Measurements from ENCODE around the gene SLC30A9.
A peak's percentile ranks its signal among the peaks of the same experiment; 100 is the strongest.

Gene SLC30A9

DNA sequence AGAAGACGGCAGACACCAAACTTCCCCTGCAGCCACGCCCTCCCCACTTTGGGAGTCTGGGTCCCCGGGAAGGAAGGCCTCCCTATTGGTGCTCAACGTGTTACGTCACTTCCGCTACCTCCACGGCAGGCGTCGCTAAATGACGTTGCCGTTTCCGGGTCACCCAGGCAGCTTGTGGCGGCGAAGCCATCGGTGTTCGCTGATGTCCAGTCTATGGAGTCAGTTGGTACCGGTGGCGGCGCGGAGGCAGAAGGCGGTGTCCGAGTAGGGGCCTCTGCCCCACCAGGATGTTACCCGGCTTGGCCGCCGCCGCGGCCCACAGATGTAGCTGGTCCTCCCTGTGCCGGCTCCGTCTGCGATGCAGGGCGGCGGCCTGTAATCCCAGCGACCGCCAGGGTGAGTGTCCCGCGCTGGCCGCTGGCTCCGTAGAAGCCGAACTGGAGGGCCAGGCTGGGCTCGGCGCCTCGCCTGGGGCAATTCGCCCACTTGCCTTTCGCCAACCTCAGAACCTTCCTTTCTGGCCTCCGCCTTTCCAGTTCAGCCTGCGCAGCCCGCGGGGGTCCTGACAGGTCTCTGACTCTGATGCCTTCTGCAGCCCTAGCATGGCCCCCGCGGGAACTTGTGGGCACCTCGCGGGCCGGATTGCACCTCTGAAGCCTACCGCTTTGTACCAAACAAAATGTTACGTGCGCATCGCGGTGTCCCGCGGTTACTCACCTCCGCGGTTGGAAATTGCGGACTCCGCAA, at the start of gene SLC30A9:
TSS of gene SLC30A9 (plus strand) at position 166 of the 747 bp plus-strand sequence. CDS start at position 288, 122 bp downstream.
- TF ChIP-seq EZH2 (optimal IDR thresholded peaks at IDR 0.05; ENCODE audit: low read depth, low read length) (no peak), EZH2phosphoT487 (IDR thresholded peaks at IDR 0.05; ENCODE audit: low read length) (no peak)
- TF ChIP-seq, protein P1, sequence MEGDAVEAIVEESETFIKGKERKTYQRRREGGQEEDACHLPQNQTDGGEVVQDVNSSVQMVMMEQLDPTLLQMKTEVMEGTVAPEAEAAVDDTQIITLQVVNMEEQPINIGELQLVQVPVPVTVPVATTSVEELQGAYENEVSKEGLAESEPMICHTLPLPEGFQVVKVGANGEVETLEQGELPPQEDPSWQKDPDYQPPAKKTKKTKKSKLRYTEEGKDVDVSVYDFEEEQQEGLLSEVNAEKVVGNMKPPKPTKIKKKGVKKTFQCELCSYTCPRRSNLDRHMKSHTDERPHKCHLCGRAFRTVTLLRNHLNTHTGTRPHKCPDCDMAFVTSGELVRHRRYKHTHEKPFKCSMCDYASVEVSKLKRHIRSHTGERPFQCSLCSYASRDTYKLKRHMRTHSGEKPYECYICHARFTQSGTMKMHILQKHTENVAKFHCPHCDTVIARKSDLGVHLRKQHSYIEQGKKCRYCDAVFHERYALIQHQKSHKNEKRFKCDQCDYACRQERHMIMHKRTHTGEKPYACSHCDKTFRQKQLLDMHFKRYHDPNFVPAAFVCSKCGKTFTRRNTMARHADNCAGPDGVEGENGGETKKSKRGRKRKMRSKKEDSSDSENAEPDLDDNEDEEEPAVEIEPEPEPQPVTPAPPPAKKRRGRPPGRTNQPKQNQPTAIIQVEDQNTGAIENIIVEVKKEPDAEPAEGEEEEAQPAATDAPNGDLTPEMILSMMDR (IDR thresholded peaks at IDR 0.05; ENCODE audit: low read length): peak; percentile 40
- peak within 1 kb of the TSS; percentile 93 for H3K9ac ChIP-seq (ENCODE audit: low read length)
- H3K4me1 ChIP-seq (ENCODE audit: low read length): peaks cover 5% of the 10 kb centered on the region; the same call in 1 of the 2 replicates
- peak within 1 kb of the TSS; percentile 49; the same call in 1 of the 2 replicates for H3K27ac ChIP-seq (ENCODE audit: low read length)
- peaks cover 23% of the 10 kb centered on the region for H3K79me2 ChIP-seq (ENCODE audit: low read length)
- 0 out of 2 replicates have a peak, but pooled peaks cover 3% of the 10 kb centered on the region for H3F3A ChIP-seq (ENCODE audit: insufficient read depth, low read length)
- no peaks in the 10 kb centered on the region for H3K9me2 ChIP-seq (replicated peaks; ENCODE audit: insufficient read depth, low read length)
- no peaks in the 10 kb centered on the region for H4K20me1 ChIP-seq (ENCODE audit: insufficient read depth, low read length)
- H3K9me3 ChIP-seq (replicated peaks; ENCODE audit: insufficient read depth, low read length): no peaks in the 10 kb centered on the region
- H3K36me3 ChIP-seq (replicated peaks; ENCODE audit: insufficient read depth, low read length): no peaks in the 10 kb centered on the region
- no peaks in the 10 kb centered on the region for H3K27me3 ChIP-seq (replicated peaks; ENCODE audit: insufficient read depth, low read length)
- peak within 1 kb of the TSS; percentile 91 for H3K4me2 ChIP-seq (ENCODE audit: low read depth, low read length)
- H2AFZ ChIP-seq (ENCODE audit: low read length): peak within 1 kb of the TSS; percentile 85
- DNase-seq: peak; percentile 97
- H3K4me3 ChIP-seq (ENCODE audit: low read length): peak within 1 kb of the TSS; percentile 100

DNA sequence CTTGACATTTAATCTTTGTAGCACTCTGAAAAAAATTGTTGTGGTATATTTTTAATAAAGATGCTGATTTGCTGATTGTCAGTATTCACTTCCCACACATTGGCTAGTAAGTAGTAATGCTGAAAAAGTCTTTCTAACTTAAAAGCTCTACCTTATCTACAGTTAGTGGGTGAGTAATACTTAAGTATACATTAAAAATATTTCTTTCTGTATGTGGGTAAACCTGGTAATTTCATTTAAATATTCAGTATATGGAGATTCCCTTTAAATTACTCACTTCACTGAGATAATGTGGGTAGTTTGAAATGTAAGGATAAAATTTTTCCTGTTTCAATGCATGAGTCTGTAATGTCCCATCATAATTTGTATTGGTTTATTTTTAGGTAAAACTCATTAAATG, 49.5 kb upstream of the SLC30A9 start:
- Histone ChIP-seq H2AFZ (ENCODE audit: low read length) (no peak overlapping the region), H3K4me3 (ENCODE audit: low read length) (no peak overlapping the region), H4K20me1 (ENCODE audit: insufficient read depth, low read length) (no peaks in the 10 kb centered on the region), H3K79me2 (ENCODE audit: low read length) (peaks cover 48% of the 10 kb centered on the region), H3K4me1 (ENCODE audit: low read length) (peaks cover 4% of the 10 kb centered on the region; the same call in 1 of the 2 replicates), H3K4me2 (ENCODE audit: low read depth, low read length) (no peak overlapping the region), H3K9ac (ENCODE audit: low read length) (no peak overlapping the region), H3K27me3 (replicated peaks; ENCODE audit: insufficient read depth, low read length) (no peaks in the 10 kb centered on the region), H3K27ac (ENCODE audit: low read length) (no peak overlapping the region), H3K36me3 (replicated peaks; ENCODE audit: insufficient read depth, low read length) (no peaks in the 10 kb centered on the region; the same call in 1 of the 2 replicates), H3K9me3 (replicated peaks; ENCODE audit: insufficient read depth, low read length) (no peaks in the 10 kb centered on the region), H3K9me2 (replicated peaks; ENCODE audit: insufficient read depth, low read length) (no peaks in the 10 kb centered on the region), H3F3A (ENCODE audit: insufficient read depth, low read length) (no peaks in the 10 kb centered on the region)
- no peak for DNase-seq
- TF ChIP-seq EZH2 (optimal IDR thresholded peaks at IDR 0.05; ENCODE audit: low read depth, low read length) (no peak), EZH2phosphoT487 (IDR thresholded peaks at IDR 0.05; ENCODE audit: low read length) (no peak)

DNA sequence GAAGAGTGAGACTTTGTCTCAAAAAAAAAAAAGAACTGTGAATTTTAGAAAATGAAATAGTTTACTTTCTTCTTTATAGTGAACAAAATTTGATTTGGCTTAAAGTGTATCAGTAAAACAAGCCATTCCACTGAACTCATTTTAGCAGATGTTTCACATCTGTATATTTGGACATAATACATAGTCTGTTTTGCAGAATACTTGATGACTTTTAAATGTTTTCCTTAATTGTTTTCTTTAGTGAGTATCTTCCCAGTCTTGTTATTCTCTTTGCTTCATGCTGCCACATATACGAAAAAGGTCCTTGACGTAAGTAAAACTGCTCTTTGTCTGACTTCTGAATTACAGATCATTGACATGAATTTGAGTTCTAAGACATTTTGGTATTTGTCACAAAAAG, 46.8 kb upstream of the SLC30A9 start:
- Histone ChIP-seq H3K9ac (ENCODE audit: low read length) (no peak overlapping the region), H2AFZ (ENCODE audit: low read length) (no peak overlapping the region), H3K36me3 (replicated peaks; ENCODE audit: insufficient read depth, low read length) (no peaks in the 10 kb centered on the region; the same call in 1 of the 2 replicates), H3K4me1 (ENCODE audit: low read length) (no peaks in the 10 kb centered on the region), H3K9me2 (replicated peaks; ENCODE audit: insufficient read depth, low read length) (no peaks in the 10 kb centered on the region), H4K20me1 (ENCODE audit: insufficient read depth, low read length) (no peaks in the 10 kb centered on the region), H3K9me3 (replicated peaks; ENCODE audit: insufficient read depth, low read length) (no peaks in the 10 kb centered on the region), H3K4me2 (ENCODE audit: low read depth, low read length) (no peak overlapping the region), H3K27me3 (replicated peaks; ENCODE audit: insufficient read depth, low read length) (no peaks in the 10 kb centered on the region), H3K4me3 (ENCODE audit: low read length) (no peak overlapping the region), H3K79me2 (ENCODE audit: low read length) (peaks cover 22% of the 10 kb centered on the region), H3F3A (ENCODE audit: insufficient read depth, low read length) (no peaks in the 10 kb centered on the region), H3K27ac (ENCODE audit: low read length) (no peak overlapping the region)
- DNase-seq: no peak
- TF ChIP-seq EZH2phosphoT487 (IDR thresholded peaks at IDR 0.05; ENCODE audit: low read length) (no peak), EZH2 (optimal IDR thresholded peaks at IDR 0.05; ENCODE audit: low read depth, low read length) (no peak)
- TF ChIP-seq, protein P1 (IDR thresholded peaks at IDR 0.05; ENCODE audit: low read length): no peak

DNA sequence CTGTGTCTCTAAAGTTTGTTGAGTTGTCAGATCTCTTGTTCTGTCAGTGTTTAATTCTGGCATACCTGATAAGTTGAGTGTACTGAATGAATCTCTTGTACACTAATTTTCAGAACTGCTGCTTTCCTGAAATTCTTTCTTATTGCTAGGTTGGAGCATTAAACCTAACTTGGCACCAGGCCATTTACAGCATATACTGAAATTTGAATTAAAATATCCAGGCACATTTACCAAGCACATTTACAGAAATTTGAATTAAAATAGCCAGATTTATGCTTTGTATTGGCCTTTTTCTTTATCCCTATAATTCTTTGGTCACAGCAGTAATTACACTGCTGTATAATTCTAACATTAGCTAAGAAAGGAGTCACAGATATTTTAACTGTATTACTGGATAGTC, 46.2 kb upstream of the SLC30A9 start:
- no peak overlapping the region for H3K9ac ChIP-seq (ENCODE audit: low read length)
- no peak overlapping the region for H3K27ac ChIP-seq (ENCODE audit: low read length)
- no peak overlapping the region for H3K4me3 ChIP-seq (ENCODE audit: low read length)
- no peaks in the 10 kb centered on the region for H3K9me3 ChIP-seq (replicated peaks; ENCODE audit: insufficient read depth, low read length)
- TF ChIP-seq, protein P1 (IDR thresholded peaks at IDR 0.05; ENCODE audit: low read length): no peak
- TF ChIP-seq EZH2phosphoT487 (IDR thresholded peaks at IDR 0.05; ENCODE audit: low read length) (no peak), EZH2 (optimal IDR thresholded peaks at IDR 0.05; ENCODE audit: low read depth, low read length) (no peak)
- no peaks in the 10 kb centered on the region for H3K4me1 ChIP-seq (ENCODE audit: low read length)
- H3K4me2 ChIP-seq (ENCODE audit: low read depth, low read length): no peak overlapping the region
- no peaks in the 10 kb centered on the region for H3K9me2 ChIP-seq (replicated peaks; ENCODE audit: insufficient read depth, low read length)
- peaks cover 16% of the 10 kb centered on the region for H3K79me2 ChIP-seq (ENCODE audit: low read length)
- H2AFZ ChIP-seq (ENCODE audit: low read length): no peak overlapping the region
- no peaks in the 10 kb centered on the region for H3F3A ChIP-seq (ENCODE audit: insufficient read depth, low read length)
- no peaks in the 10 kb centered on the region for H3K27me3 ChIP-seq (replicated peaks; ENCODE audit: insufficient read depth, low read length)
- DNase-seq: no peak
- peaks cover 1% of the 10 kb centered on the region; the same call in 1 of the 2 replicates for H3K36me3 ChIP-seq (replicated peaks; ENCODE audit: insufficient read depth, low read length)
- no peaks in the 10 kb centered on the region for H4K20me1 ChIP-seq (ENCODE audit: insufficient read depth, low read length)

Data from MM.1S (cell line).